Neural crest cell (in vitro differentiated cells): ENCODE measurements around the gene AMMECR1L. TPM values are rescaled to one million over a fixed set of nuclear protein-coding genes. Genes with fewer than 3 reads are reported as not detected.
"Not testable (repeated sequence)": the region's sequence is repeated elsewhere in the genome, so short reads cannot be mapped to it uniquely, and the experiment has no call there.

Experiments used
- DNase-seq: peaks from one replicate; pipeline ENCODE4 v3.0.0; 2021; ENCODE audit warnings: low read depth, mixed read lengths, low spot score
- H3K27ac Mint-ChIP-seq: one replicate; pipeline ENCODE4 v1.8.0; 2021; ENCODE audit warnings: mild to moderate bottlenecking, mixed read lengths; ENCODE audit not compliant: unreplicated experiment
- H3K27me3 Mint-ChIP-seq: 2 replicates; pipeline ENCODE4 v1.8.0; 2021; ENCODE audit warnings: low read depth, mild to moderate bottlenecking, mixed read lengths
- H3K36me3 Mint-ChIP-seq: 2 replicates; pipeline ENCODE4 v1.8.0; 2021; ENCODE audit warnings: low read depth, mild to moderate bottlenecking, mixed read lengths
- H3K4me1 Mint-ChIP-seq: 2 replicates; pipeline ENCODE4 v1.8.0; 2021; ENCODE audit warnings: mixed read lengths
- H3K4me3 Mint-ChIP-seq: one replicate; pipeline ENCODE4 v1.8.0; 2021; ENCODE audit warnings: mild to moderate bottlenecking, mixed read lengths
- H3K9me3 Mint-ChIP-seq: 2 replicates; pipeline ENCODE4 v1.8.0; 2021; ENCODE audit warnings: mixed read lengths
- CTCF ChIP-seq: fragments of 200-600 bp; sonication (generic); conservative IDR thresholded peaks from 2 replicates; pipeline ENCODE4 v1.5.0; 2021; ENCODE audit warnings: antibody characterized with exemption, mild to moderate bottlenecking
- total RNA-seq: library from RNA; stranded (reverse); gene quantifications from 2 replicates; pipeline ENCODE4 v1.2.1, GENCODE V29; 2021

AMMECR1L gene
- total RNA-seq, 1 donor from 2014 or later, result 27.0 TPM

DNA sequence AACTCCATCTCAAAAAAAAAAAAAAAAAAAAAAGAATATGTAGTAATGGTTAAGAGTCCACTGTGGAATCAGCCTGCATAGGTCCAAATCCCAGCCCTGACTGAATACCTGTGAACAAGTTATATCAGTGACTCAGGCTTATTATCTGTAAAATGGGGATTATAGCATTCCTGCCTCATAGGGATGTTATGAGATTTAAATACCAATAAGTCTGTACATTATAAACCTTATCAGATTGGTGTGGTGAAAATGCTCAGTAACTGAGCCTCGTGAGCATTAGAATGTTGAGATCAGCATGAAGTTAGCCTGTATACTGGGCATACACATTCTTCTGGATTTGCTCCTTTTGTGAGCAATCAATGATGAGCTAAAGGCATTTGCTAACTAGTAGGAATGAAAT lies 3.0 kb upstream of the AMMECR1L start:
- no peaks in the 10 kb centered on the region for H3K27me3 Mint-ChIP-seq
- TF ChIP-seq CTCF, result no peak
- no peak for DNase-seq
- no peaks in the 10 kb centered on the region for H3K9me3 Mint-ChIP-seq
- no peak overlapping the region for H3K27ac Mint-ChIP-seq
- H3K4me1 Mint-ChIP-seq, result peaks cover 30% of the 10 kb centered on the region
- peaks cover 4% of the 10 kb centered on the region for H3K36me3 Mint-ChIP-seq
- H3K4me3 Mint-ChIP-seq, result peak overlapping the region; percentile 68

DNA sequence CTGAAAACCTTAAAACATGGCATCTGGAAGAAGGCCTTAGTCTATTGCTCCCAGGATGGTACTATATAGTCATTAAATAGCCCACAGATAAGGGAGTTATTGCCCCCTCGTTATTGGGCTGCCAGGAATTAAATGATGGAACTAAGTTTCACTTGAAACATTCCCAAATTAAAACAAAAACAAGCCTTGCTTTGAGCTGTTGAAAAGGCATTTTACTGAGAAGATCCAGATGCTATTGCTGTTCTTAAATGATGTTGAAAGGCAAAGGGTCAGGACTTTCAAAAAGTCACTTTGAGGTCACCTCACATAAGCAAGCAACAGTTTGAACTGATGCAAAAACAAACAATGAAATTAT lies 2.0 kb upstream of the AMMECR1L start:
- peaks cover 4% of the 10 kb centered on the region for H3K36me3 Mint-ChIP-seq
- no peak overlapping the region for H3K27ac Mint-ChIP-seq
- H3K9me3 Mint-ChIP-seq, result no peaks in the 10 kb centered on the region
- H3K4me1 Mint-ChIP-seq, result peaks cover 35% of the 10 kb centered on the region
- peak overlapping the region; percentile 93 for H3K4me3 Mint-ChIP-seq
- no peaks in the 10 kb centered on the region for H3K27me3 Mint-ChIP-seq
- DNase-seq, result no peak
- TF ChIP-seq CTCF, result no peak

DNA sequence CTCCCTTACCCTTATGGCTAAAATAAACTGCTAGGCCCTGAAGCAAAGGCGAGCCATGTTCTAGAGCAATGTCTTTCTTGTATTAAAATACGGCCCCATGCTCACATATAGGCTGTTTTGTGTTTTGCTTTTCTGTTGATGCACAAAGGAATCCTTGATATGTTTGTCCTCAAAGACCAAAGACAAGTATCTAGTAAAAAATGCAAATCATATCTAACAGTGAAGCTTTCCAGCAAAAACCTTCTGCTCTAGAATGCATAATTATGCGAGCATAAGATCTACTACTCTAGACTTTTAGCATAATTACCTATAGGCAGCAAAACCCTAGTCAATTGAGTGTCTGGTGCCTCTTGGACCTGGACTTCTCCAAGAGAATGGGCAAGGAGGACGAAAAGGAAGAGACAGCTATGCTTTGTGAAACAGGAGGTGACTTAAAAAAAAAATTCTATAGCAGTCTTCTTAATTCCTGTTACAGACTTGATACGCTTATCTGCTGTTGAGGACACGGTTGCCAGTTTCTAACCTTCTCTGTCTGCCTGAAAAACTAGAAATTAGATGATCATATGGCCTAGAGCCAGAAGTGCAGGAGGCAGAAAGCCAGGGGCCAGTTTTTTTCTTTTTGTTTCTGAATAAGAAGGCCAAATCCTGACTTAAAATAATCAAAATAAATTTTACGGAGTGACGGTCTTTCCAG lies 1.5 kb upstream of the AMMECR1L start:
- TF ChIP-seq CTCF, result no peak
- Mint-ChIP-seq H3K27me3 (no peaks in the 10 kb centered on the region), H3K9me3 (no peaks in the 10 kb centered on the region), H3K4me3 (peak overlapping the region; percentile 93), H3K36me3 (peaks cover 4% of the 10 kb centered on the region), H3K27ac (peak overlapping the region; percentile 88), H3K4me1 (peaks cover 35% of the 10 kb centered on the region)
- no peak for DNase-seq

- Mint-ChIP-seq H3K27ac (peak overlapping the region; percentile 81), H3K4me3 (peak overlapping the region; percentile 93), H3K4me1 (peaks cover 35% of the 10 kb centered on the region)
- not testable (repeated sequence) for H3K36me3 Mint-ChIP-seq, H3K9me3 Mint-ChIP-seq, H3K27me3 Mint-ChIP-seq
- DNase-seq, result peak; percentile 8
Observed at GRCh38 chr2:127886593-127886935, 808 bp upstream of the AMMECR1L start.

- peak; percentile 46 for DNase-seq
- peak overlapping the region; percentile 95 for H3K4me3 Mint-ChIP-seq
- not testable (repeated sequence) for H3K36me3 Mint-ChIP-seq, H3K27me3 Mint-ChIP-seq, H3K9me3 Mint-ChIP-seq
- H3K27ac Mint-ChIP-seq, result peak overlapping the region; percentile 88
- peaks cover 31% of the 10 kb centered on the region for H3K4me1 Mint-ChIP-seq
- TF ChIP-seq CTCF, result peak; percentile 46
Observed at GRCh38 chr2:127884861-127885740, 655 bp downstream of the AMMECR1L start.

DNA sequence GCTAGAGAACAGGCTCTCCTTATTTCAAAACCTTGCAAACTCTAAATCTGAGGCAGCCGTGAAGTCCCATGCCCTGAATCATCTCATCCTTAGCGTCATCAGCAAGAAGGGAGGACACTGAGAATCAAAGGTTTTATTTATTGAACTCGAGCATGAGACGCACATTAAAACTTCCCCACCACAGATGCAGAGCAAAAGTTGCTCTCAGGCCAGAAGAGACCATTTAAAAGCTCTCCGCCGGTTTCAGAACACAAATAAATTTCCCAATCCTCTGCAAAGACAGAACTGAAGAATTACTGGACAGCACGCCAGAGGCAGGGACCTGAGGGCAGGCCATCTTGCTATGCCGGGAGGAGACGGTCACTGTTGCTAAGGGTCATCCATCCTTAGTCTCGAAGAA lies 1.3 kb downstream of the AMMECR1L start:
- Mint-ChIP-seq H3K27ac (no peak overlapping the region), H3K27me3 (no peaks in the 10 kb centered on the region), H3K4me1 (peaks cover 31% of the 10 kb centered on the region), H3K36me3 (peaks cover 4% of the 10 kb centered on the region), H3K4me3 (peak overlapping the region; percentile 95), H3K9me3 (no peaks in the 10 kb centered on the region)
- no peak for DNase-seq
- no peak for TF ChIP-seq CTCF
